Gastroesophageal sphincter (tissue), 3 donors: ENCODE results near the gene ZNF804B.

ENCODE experiments used
- POLR2A ChIP-seq, 2 donors: fragments of 450-650 bp; IDR thresholded peaks; one replicate each; pipeline ENCODE4 v1.6.1; 2017; ENCODE audit warnings: antibody characterized with exemption in 2 of 2, mild to moderate bottlenecking in 2 of 2, moderate library complexity in 1 of 2
- TF ChIP-seq, protein P1 (sequence below), 4 experiments: fragments of 200-600 bp in 2 of 4; fragments of 450-650 bp in 2 of 4; sonication (generic) in 1 of 4; IDR thresholded peaks; one replicate each; pipeline ENCODE4 v1.5.1; 2017 to 2019; ENCODE audit warnings: antibody characterized with exemption in 4 of 4, mild to moderate bottlenecking in 2 of 4, moderate library complexity in 2 of 4

DNA sequence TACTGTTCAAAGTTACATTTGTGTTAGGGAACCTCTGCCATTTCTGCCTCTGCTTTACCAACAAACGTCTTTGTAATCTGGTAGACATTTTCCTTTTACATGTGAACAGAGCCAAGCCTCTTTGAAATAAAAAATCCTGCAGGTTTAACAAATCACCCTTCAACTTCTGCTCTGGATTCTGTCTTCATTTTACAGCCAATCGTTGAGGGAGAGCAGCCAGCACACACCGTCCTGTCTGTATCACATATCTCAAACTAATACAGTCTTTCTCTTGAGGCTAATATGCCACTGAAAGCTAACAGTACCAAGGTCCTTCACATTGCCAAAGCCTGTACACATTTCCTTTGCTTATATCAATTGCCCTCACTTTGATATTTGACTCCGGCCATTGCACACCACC lies 504.6 kb downstream of the ZNF804B start:
- TF ChIP-seq, protein P1, sequence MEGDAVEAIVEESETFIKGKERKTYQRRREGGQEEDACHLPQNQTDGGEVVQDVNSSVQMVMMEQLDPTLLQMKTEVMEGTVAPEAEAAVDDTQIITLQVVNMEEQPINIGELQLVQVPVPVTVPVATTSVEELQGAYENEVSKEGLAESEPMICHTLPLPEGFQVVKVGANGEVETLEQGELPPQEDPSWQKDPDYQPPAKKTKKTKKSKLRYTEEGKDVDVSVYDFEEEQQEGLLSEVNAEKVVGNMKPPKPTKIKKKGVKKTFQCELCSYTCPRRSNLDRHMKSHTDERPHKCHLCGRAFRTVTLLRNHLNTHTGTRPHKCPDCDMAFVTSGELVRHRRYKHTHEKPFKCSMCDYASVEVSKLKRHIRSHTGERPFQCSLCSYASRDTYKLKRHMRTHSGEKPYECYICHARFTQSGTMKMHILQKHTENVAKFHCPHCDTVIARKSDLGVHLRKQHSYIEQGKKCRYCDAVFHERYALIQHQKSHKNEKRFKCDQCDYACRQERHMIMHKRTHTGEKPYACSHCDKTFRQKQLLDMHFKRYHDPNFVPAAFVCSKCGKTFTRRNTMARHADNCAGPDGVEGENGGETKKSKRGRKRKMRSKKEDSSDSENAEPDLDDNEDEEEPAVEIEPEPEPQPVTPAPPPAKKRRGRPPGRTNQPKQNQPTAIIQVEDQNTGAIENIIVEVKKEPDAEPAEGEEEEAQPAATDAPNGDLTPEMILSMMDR (IDR thresholded peaks at IDR 0.05), result no peak
- TF ChIP-seq POLR2A (IDR thresholded peaks at IDR 0.05), result no peak
